Central memory CD8-positive, alpha-beta T cell (primary cell): Measurements from ENCODE around the gene SH2D6.
A peak's percentile ranks its signal among the peaks of the same experiment; 100 is the strongest.

Experiments
- ATAC-seq: fragments of 150-1000 bp; cut with Tn5 transposase; replicated peaks from 2 replicates; pipeline ENCODE4 v1.10.0; 2022; ENCODE audit warnings: mild to moderate bottlenecking, moderate FRiP score, moderate number of reproducible peaks; ENCODE audit not compliant: poor library complexity, severe bottlenecking; ENCODE audit errors: extremely low read depth
- DNase-seq, 2 donors: peaks; one replicate each; pipeline ENCODE4 v3.0.0; 2021; ENCODE audit warnings: low spot score in 2 of 2
- H3K27ac Mint-ChIP-seq: one replicate; pipeline ENCODE4 v1.8.0; 2022; ENCODE audit warnings: low read depth, mild to moderate bottlenecking, moderate library complexity, mixed read lengths
- H3K27me3 Mint-ChIP-seq: one replicate; pipeline ENCODE4 v1.8.0; 2022; ENCODE audit warnings: mixed read lengths
- H3K36me3 Mint-ChIP-seq: one replicate; pipeline ENCODE4 v1.8.0; 2022; ENCODE audit warnings: mild to moderate bottlenecking, moderate library complexity, mixed read lengths; ENCODE audit not compliant: insufficient read depth
- H3K4me1 Mint-ChIP-seq: one replicate; pipeline ENCODE4 v1.8.0; 2022; ENCODE audit warnings: mixed read lengths
- H3K4me3 Mint-ChIP-seq: one replicate; pipeline ENCODE4 v1.8.0; 2022; ENCODE audit warnings: mild to moderate bottlenecking, moderate library complexity, mixed read lengths
- H3K9me3 Mint-ChIP-seq: one replicate; pipeline ENCODE4 v1.8.0; 2022; ENCODE audit warnings: mixed read lengths

Gene SH2D6

DNA sequence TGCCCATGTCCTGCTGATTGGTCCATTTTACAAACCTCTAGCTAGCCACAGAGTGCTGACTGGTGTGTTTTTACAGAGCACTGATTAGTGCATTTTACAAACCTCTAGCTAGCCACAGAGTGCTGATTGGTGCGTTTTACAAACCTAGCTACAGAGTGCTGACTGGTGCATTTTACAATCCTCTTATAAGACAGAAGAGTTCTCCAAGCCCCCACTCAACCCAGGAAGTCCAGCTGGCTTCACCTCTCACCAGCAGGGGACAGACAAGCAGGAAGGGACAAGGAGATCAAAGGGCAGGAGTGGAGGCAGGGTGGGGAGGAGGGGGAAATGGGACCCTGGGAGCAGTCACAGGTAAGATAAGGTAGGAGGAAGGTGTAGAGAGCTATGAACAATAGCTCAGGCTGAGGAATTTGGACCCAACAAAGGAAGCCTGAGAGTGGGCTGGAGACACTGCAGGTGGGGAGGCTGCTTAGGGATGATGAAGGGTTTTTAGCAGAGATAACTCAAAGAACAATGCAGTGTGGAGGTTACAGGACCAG is 37.1 kb downstream of the SH2D6 start:
- ATAC-seq = no peak
- Mint-ChIP-seq H3K4me3 (no peak overlapping the region), H3K27ac (no peak overlapping the region), H3K4me1 (no peaks in the 10 kb centered on the region), H3K9me3 (no peaks in the 10 kb centered on the region), H3K27me3 (no peaks in the 10 kb centered on the region), H3K36me3 (no peaks in the 10 kb centered on the region)
- no peak for DNase-seq

DNA sequence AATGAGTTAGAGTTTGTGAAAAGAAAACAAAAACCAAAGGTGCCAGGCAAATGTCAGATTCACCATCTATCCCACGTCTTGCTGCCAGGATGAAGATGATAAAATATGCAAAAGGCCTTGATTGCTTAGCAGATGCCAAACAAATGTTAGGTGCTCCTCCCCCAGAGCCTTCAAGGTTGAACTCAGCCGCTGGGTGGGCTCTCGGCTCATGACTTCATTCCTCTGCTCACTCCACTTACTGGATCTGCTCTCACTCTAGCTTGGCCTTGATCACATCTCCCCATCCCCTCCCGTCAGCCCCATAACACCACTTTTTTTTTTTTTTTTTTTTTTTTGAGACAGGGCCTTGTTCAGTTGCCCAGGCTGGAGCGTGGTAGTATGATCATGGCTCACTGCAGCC is 38.5 kb downstream of the SH2D6 start:
- no peaks in the 10 kb centered on the region for H3K36me3 Mint-ChIP-seq
- no peaks in the 10 kb centered on the region for H3K4me1 Mint-ChIP-seq
- H3K9me3 Mint-ChIP-seq = no peaks in the 10 kb centered on the region
- no peak overlapping the region for H3K4me3 Mint-ChIP-seq
- H3K27ac Mint-ChIP-seq = no peak overlapping the region
- no peaks in the 10 kb centered on the region for H3K27me3 Mint-ChIP-seq
- DNase-seq (no peak), ATAC-seq (no peak)

DNA sequence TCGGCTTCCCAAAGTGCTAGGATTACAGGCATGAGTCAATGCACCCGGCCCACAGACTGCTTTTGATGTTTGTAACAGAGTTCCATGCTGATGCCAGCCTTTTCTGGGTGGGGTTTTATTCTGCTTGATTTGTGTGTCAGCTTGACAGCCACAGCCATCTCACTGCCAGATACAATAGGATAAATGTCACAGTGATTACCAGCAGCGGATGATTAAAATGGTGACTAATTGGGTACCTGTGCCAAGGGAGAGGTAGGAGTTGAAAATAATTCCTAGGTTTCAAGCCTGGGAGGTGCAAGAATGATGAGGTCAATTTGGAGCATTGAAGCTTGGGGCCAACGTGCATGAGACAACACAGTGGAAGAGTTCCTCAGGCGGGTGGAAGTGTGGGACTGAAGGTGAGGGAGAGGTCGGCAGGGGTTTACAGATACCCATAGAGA is 39.4 kb downstream of the SH2D6 start:
- H3K4me3 Mint-ChIP-seq = no peak overlapping the region
- no peak overlapping the region for H3K27ac Mint-ChIP-seq
- no peaks in the 10 kb centered on the region for H3K4me1 Mint-ChIP-seq
- no peak for ATAC-seq
- H3K36me3 Mint-ChIP-seq = no peaks in the 10 kb centered on the region
- DNase-seq = no peak
- no peaks in the 10 kb centered on the region for H3K27me3 Mint-ChIP-seq
- H3K9me3 Mint-ChIP-seq = no peaks in the 10 kb centered on the region

GRCh38 chr2:85458601-85459563 is 40.4 kb downstream of the SH2D6 start:
- no peak for ATAC-seq
- no peak for DNase-seq
- H3K27me3 Mint-ChIP-seq = no peaks in the 10 kb centered on the region
- H3K36me3 Mint-ChIP-seq = no peaks in the 10 kb centered on the region
- H3K27ac Mint-ChIP-seq = no peak overlapping the region
- no peaks in the 10 kb centered on the region for H3K4me1 Mint-ChIP-seq
- no peaks in the 10 kb centered on the region for H3K9me3 Mint-ChIP-seq
- H3K4me3 Mint-ChIP-seq = no peak overlapping the region

- no peaks in the 10 kb centered on the region for H3K9me3 Mint-ChIP-seq
- ATAC-seq (no peak), DNase-seq (no peak)
- no peaks in the 10 kb centered on the region for H3K27me3 Mint-ChIP-seq
- H3K27ac Mint-ChIP-seq = no peak overlapping the region
- H3K4me3 Mint-ChIP-seq = no peak overlapping the region
- no peaks in the 10 kb centered on the region for H3K4me1 Mint-ChIP-seq
- H3K36me3 Mint-ChIP-seq = no peaks in the 10 kb centered on the region
Observed at GRCh38 chr2:85459771-85460170, 41.3 kb downstream of the SH2D6 start.

DNA sequence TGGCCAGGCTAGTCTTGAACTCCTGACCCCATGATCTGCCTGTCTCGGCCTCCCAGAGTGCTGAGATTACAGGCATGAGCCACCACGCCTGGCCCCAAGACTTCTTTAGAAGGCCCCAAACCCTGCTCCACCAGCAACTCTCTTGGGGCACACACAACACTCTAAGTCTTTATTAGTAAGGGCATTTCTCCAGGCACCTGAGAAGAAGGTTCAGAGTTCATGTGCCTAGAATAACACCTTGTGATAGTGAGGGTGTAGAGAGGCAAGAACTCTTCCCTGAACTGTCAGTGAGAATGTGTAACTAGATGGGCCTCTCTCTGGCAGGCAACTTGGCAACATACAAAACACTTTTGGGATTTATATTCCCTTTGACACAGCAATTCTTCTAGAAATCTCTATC is 43.8 kb downstream of the SH2D6 start:
- ATAC-seq (no peak), DNase-seq (no peak)
- H3K9me3 Mint-ChIP-seq = no peaks in the 10 kb centered on the region
- no peak overlapping the region for H3K4me3 Mint-ChIP-seq
- no peaks in the 10 kb centered on the region for H3K27me3 Mint-ChIP-seq
- H3K27ac Mint-ChIP-seq = no peak overlapping the region
- no peaks in the 10 kb centered on the region for H3K4me1 Mint-ChIP-seq
- H3K36me3 Mint-ChIP-seq = no peaks in the 10 kb centered on the region

- no peak for DNase-seq
- no peak overlapping the region for H3K27ac Mint-ChIP-seq
Observed at GRCh38 chr2:85468096-85468703, 49.7 kb downstream of the SH2D6 start.

DNA sequence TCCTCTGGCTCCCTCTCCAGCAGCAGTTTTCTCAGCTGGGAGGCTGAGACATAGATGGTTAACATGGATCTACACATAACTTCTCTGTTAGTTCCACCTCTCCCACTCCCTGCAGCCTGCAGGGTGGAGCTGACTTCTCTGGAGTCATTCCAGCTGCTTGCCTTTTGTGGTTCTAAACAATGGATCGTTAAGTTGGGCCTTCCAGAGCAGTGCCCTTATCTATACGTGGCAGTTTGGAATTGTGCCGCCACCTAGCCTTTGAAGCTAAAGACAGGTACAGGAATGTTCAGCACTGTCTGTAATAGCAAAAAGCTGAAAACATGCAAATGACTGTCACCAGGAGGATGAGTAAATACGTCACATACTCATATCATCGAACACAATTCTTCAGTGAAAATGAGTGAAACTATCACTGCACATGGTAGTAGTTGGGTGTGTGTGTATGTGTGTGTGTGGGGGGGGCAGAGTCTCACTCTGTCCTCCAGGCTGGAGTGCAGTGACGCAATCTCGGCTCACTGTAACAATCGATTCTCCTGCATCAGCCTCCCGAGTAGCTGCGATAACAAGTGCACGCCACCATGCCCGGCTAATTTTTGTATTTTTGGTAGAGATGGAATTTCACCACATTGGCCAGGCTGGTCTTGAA is 50.3 kb downstream of the SH2D6 start:
- Mint-ChIP-seq H3K27me3 (no peaks in the 10 kb centered on the region), H3K9me3 (no peaks in the 10 kb centered on the region), H3K36me3 (no peaks in the 10 kb centered on the region), H3K27ac (no peak overlapping the region), H3K4me1 (no peaks in the 10 kb centered on the region), H3K4me3 (no peak overlapping the region)
- DNase-seq (no peak), ATAC-seq (no peak)

More at GRCh38 chr2:85468096-85468703, 49.7 kb downstream of the SH2D6 start:
- Mint-ChIP-seq H3K4me3 (no peak overlapping the region), H3K27me3 (no peaks in the 10 kb centered on the region), H3K4me1 (no peaks in the 10 kb centered on the region), H3K36me3 (no peaks in the 10 kb centered on the region), H3K9me3 (no peaks in the 10 kb centered on the region)
- no peak for ATAC-seq

GRCh38 chr2:85470850-85471800 is 52.6 kb downstream of the SH2D6 start:
- no peak for DNase-seq
- no peaks in the 10 kb centered on the region for H3K9me3 Mint-ChIP-seq
- ATAC-seq = peak; percentile 52

GRCh38 chr2:85472261-85472660 is 53.7 kb downstream of the SH2D6 start:
- H3K4me3 Mint-ChIP-seq = no peak overlapping the region
- DNase-seq = no peak
- H3K27me3 Mint-ChIP-seq = peaks cover 10% of the 10 kb centered on the region
- H3K9me3 Mint-ChIP-seq = no peaks in the 10 kb centered on the region
- ATAC-seq = no peak
- no peak overlapping the region for H3K27ac Mint-ChIP-seq
- H3K36me3 Mint-ChIP-seq = no peaks in the 10 kb centered on the region
- no peaks in the 10 kb centered on the region for H3K4me1 Mint-ChIP-seq

More at GRCh38 chr2:85470850-85471800, 52.6 kb downstream of the SH2D6 start:
- H3K4me3 Mint-ChIP-seq = no peak overlapping the region
- no peak overlapping the region for H3K27ac Mint-ChIP-seq
- no peaks in the 10 kb centered on the region for H3K36me3 Mint-ChIP-seq
- no peaks in the 10 kb centered on the region for H3K4me1 Mint-ChIP-seq
- H3K27me3 Mint-ChIP-seq = peaks cover 6% of the 10 kb centered on the region

GRCh38 chr2:85475799-85476490 is 57.4 kb downstream of the SH2D6 start:
- H3K27ac Mint-ChIP-seq = no peak overlapping the region
- H3K4me3 Mint-ChIP-seq = no peak overlapping the region
- H3K4me1 Mint-ChIP-seq = no peaks in the 10 kb centered on the region
- no peaks in the 10 kb centered on the region for H3K9me3 Mint-ChIP-seq
- H3K27me3 Mint-ChIP-seq = peaks cover 10% of the 10 kb centered on the region
- ATAC-seq (no peak), DNase-seq (no peak)
- no peaks in the 10 kb centered on the region for H3K36me3 Mint-ChIP-seq
